Cerebellar nuclear complex (tissue), 1 donor: ENCODE measurements around the gene GALNS.

Experiments used
- DNase-seq, 2 experiments: peaks; one replicate each; lab custom pipeline; 2025; lab: John Stamatoyannopoulos, UW

The GALNS gene

GRCh38 chr16:88816736-88817535, 39.8 kb downstream of the GALNS start:
- DNase-seq = no peak

- DNase-seq = peak in 1 of 2 experiments; percentile 5
These were observed 40.7 kb downstream of the GALNS start for GRCh38 chr16:88815901-88816589.

GRCh38 chr16:88815227-88815626, 41.5 kb downstream of the GALNS start:
- no peak for DNase-seq

- DNase-seq = no peak
These were observed 42.6 kb downstream of the GALNS start for GRCh38 chr16:88814144-88814502.

- no peak for DNase-seq
These were observed 43.2 kb downstream of the GALNS start for GRCh38 chr16:88813269-88814143.

DNA sequence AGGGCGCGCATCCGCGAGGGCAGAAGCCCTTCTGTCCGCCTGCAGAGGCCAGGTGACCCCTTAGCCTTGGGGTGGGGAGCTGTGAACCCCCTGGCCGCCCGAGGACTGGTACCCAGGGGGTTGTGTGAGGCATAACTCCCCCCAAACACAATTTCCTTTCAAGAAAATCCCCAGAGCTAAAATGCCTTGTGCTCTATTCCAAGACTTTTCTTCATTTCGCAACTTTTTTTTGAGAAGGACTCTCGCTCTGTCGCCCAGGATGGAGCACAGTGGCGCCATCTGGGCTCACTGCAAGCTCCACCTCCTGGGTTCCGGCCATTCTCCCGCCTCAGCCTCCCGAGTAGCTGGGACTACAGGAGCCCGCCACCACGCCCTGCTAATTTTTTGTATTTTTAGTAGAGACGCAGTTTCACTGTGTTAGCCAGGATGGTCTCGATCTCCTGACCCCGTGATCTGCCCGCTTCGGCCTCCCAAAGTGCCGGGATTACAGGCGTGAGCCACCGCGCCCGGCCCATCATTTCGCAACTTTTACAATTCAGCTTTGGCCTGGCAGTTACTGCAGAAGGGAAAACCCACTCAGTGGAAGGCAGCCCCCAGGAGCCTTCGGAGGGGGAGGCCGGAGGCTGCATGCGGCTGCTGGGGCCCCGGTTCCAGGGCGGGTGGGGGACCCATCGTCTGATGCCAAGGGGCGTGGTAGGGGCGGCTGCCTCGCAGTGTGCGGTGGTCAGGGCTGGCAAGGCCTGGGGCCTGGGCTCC, 44.1 kb downstream of the GALNS start:
- DNase-seq = no peak

- DNase-seq = peak; percentile 62 to 78
These were observed 44.8 kb downstream of the GALNS start, which contains the start of gene APRT for GRCh38 chr16:88811769-88812512. APRT (minus strand) TSS chr16:88811928; CDS start chr16:88811899, 29 bp downstream.

GRCh38 chr16:88810912-88811768, 45.6 kb downstream of the GALNS start:
- no peak for DNase-seq

DNA sequence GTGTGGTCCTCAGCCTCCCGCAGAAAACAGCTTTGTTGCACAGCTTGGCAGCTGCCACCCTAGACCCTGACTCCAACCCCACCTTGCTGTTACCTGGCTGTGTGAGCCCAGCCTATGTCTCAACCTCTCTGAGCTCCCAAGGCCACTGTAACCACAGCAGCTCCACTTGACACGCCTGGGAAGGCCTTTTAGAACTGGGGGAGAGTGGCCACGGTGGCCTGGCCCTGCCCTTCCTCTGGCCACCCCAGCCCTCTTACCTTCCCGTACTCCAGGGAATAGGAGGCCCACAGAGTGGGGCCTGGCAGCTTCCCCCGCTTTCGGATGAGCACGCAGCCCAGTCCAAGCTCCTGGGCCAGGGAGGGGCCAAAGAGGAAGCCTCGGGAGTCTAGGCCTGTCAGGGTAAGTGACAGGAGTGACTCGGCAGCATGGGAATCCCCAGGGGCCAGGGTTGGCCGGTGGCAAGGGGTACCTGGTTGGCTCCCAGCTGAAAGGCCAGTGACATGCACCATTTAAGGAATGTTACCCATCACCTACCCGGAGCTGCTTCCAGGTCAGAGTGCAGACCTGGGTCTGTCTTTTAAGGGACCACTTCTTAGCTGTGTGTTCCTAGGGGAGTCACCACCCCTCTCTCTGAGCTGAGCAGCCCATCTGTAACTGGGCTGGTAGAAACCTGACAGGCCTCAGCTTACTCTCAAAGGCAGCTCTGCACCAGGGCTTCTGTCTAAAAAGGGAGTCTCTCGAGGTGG, 46.4 kb downstream of the GALNS start:
- DNase-seq = no peak

- DNase-seq = no peak
These were observed 47.0 kb downstream of the GALNS start for GRCh38 chr16:88809676-88810165.

- DNase-seq = no peak
These were observed 47.6 kb downstream of the GALNS start for GRCh38 chr16:88809068-88809675.

- no peak for DNase-seq
These were observed 48.9 kb downstream of the GALNS start for GRCh38 chr16:88807626-88808453.

DNA sequence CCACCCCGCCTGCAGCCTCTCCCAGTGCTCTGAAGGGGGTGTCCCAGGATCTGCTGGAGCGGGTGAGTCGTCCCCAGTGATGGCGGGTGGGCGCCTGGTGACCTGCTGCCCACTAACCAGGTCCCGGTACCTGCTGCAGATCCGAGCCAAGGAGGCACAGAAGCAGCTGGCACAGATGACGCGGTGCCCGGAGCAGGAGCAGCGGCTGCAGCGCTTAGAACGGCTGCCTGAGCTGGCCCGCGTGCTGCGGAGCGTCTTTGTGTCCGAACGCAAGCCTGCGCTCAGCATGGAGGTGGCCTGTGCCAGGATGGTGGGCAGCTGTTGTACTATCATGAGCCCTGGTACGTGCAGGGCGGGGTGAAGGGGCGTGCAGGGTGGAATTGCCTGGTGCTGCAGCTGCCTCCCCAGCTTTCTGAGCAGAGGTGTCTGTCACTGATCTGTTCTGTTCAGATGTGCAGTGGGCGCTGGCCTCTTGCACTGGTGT, 49.6 kb downstream of the GALNS start:
- no peak for DNase-seq

GRCh38 chr16:88806491-88807111, 50.1 kb downstream of the GALNS start:
- DNase-seq = no peak

DNA sequence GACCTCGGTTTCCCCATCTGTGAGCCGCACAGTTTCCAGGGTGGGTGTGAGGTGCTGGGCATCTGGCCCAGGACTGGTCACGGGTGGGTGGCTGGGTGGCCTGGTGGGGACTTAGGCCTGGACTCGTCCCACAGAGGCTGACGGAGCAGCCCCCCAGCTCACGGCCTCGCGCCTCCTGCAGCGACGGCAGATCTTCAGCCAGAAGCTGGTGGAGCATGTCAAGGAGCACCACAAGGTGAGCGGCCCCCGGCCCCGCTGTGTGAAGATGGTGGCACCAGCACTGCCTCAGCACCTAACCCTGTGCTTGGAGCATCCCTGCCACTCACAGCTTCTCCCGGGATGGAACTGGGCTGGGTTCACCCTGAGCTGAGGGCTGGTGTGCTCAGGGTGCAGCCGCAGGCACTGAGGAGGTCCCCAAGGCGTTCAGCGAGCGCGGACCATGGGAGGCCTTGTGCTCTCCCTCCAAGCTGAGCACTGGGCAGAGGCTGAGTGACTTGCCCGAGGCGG, 50.8 kb downstream of the GALNS start:
- no peak for DNase-seq

- no peak for DNase-seq
These were observed 51.4 kb downstream of the GALNS start for GRCh38 chr16:88805340-88805715.
